Esophagus squamous epithelium (tissue), 5 donors: ENCODE measurements around the gene PINLYP. TPM values are rescaled to one million over a fixed set of nuclear protein-coding genes. Genes with fewer than 3 reads are reported as not detected.
A peak's percentile ranks its signal among the peaks of the same experiment; 100 is the strongest.

Experiments
- DNase-seq: peaks from one replicate; lab custom pipeline; 2025; lab: John Stamatoyannopoulos, UW
- H3K27ac ChIP-seq, 4 donors: fragments of 200-600 bp; sonication (generic); one replicate each; pipeline ENCODE4 v1.5.1; 2016 to 2019; ENCODE audit warnings: mild to moderate bottlenecking in 1 of 4
- H3K27me3 ChIP-seq, 4 donors: fragments of 200-600 bp; sonication (generic); 1 replicate in 3 of 4; 2 replicates in 1 of 4; pipeline versions ENCODE4 v1.5.1 to v1.6.0; 2017 to 2021; ENCODE audit warnings: antibody characterized with exemption in 1 of 4
- H3K36me3 ChIP-seq, 3 donors: fragments of 200-600 bp; sonication (generic); one replicate each; pipeline ENCODE4 v1.5.1; 2016 to 2019
- H3K4me1 ChIP-seq, 3 donors: fragments of 200-600 bp; sonication (generic); one replicate each; pipeline ENCODE4 v1.5.1; 2017 to 2019
- H3K4me3 ChIP-seq, 4 donors: fragments of 200-600 bp; sonication (generic); 1 replicate in 3 of 4; 2 replicates in 1 of 4; pipeline ENCODE4 v1.5.1; 2016 to 2019; ENCODE audit warnings: mild to moderate bottlenecking in 2 of 4, moderate library complexity in 1 of 4
- H3K9me3 ChIP-seq, 3 donors: fragments of 200-600 bp; sonication (generic); one replicate each; pipeline ENCODE4 v1.5.1; 2016 to 2019
- POLR2A ChIP-seq, 4 donors: fragments of 450-650 bp; IDR thresholded peaks; one replicate each; pipeline ENCODE4 v1.6.1; 2017; ENCODE audit warnings: antibody characterized with exemption in 4 of 4, mild to moderate bottlenecking in 4 of 4, moderate library complexity in 3 of 4
- WGBS, 2 donors: methylation state at CpG; one replicate each; pipeline ENCODE4 v1.1.5; 2018; 5-methylcytosine and 5-hydroxymethylcytosine counted together
- intact Hi-C: fragments of 100-400 bp; cut with DNase I; formaldehyde crosslinking; loops from one replicate; pipeline ENCODE4 v1.15.0; 2022
- total RNA-seq, 4 donors: library from RNA; depleted of rRNA; stranded (reverse); fragments of >200 nt; gene quantifications; one replicate each; pipeline ENCODE4 v1.1.0, GENCODE V29; 2016
- TF ChIP-seq, protein P1 (sequence below), 6 experiments: fragments of 450-650 bp in 4 of 6; fragments of 200-600 bp in 2 of 6; sonication (generic) in 2 of 6; IDR thresholded peaks; one replicate each; pipeline ENCODE4 v1.5.1; 2016 to 2019; ENCODE audit warnings: antibody characterized with exemption in 6 of 6, mild to moderate bottlenecking in 4 of 6, moderate library complexity in 4 of 6
- donor health status: DM: yes; HTN: yes; CAD: no.

PINLYP gene
- total RNA-seq, 4 donors from 2014 or later, result 1.9 to 23.3 (median 9.3) TPM

DNA sequence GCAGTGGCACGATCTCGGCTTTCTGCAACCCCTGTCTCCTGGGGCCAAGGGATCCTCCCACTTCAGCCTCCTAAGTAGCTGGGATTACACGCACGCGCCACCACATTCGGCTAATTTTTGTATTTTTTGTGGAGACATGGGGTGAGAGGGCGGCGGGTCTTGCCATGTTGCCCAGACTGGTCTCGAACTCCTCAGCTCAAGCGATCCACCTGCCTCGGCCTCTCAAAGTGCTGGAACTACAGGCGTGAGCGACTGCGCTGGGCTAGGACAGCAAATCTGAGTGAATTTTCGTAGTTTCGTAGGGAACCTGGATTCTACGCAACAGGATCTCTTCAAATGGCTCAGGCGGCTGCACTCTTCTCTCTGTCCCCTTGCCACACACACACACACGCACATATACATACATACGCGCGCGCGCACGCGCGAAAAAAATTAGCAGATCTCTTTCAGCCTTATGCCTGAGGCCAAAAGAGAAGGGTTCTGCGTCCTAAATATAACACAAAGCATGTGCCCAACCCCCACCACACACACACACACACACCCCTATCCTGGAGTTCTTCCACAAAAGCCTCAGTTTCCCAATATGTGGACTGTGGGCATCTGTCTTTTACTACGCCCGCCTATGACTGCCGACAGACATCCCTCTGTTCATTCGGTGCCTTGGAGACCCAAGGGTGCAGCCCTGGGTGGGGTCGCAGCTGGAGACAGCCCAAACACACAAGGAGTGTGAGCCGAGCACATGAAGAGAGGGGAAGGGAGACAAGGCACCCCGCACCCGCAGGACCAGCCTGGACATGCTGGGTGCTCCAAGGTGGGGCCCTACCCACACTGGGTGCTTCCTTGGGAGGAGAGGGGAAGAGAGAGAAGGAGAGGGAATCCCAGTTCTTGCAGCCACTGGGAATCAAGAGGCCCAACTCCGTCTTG, 616 bp downstream of the PINLYP start:
- intact Hi-C loops, result no loop called here

DNA sequence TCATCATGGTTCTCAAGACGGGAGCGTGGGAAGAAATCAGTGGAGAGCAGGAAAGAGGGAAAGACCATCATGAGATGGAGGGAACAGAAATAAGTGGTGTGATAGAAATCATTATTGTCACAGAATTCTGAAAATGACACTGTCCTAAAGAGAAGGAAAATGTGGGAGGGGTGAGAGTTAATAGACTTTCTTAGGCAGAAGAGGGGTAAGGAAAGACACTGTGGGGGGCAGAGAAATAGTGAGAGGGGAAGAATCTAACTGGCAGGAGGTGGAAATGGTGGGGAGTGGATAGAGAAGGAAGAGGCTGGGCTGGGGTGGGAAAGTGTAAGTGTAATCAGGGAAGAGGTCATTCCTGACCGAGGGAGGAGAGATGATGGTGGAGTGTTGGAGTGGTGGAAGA, 3.2 kb downstream of the PINLYP start:
- H3K27me3 ChIP-seq, result no peaks in the 10 kb centered on the region
- no peak overlapping the region for H3K27ac ChIP-seq
- no peak overlapping the region for H3K4me3 ChIP-seq
- intact Hi-C loops, result no loop called here
- TF ChIP-seq, protein P1, sequence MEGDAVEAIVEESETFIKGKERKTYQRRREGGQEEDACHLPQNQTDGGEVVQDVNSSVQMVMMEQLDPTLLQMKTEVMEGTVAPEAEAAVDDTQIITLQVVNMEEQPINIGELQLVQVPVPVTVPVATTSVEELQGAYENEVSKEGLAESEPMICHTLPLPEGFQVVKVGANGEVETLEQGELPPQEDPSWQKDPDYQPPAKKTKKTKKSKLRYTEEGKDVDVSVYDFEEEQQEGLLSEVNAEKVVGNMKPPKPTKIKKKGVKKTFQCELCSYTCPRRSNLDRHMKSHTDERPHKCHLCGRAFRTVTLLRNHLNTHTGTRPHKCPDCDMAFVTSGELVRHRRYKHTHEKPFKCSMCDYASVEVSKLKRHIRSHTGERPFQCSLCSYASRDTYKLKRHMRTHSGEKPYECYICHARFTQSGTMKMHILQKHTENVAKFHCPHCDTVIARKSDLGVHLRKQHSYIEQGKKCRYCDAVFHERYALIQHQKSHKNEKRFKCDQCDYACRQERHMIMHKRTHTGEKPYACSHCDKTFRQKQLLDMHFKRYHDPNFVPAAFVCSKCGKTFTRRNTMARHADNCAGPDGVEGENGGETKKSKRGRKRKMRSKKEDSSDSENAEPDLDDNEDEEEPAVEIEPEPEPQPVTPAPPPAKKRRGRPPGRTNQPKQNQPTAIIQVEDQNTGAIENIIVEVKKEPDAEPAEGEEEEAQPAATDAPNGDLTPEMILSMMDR (IDR thresholded peaks at IDR 0.05), result no peak
- TF ChIP-seq POLR2A (IDR thresholded peaks at IDR 0.05), result no peak
- H3K4me1 ChIP-seq, result peaks cover 23 to 58% (median 24%) of the 10 kb centered on the region in 3 donors
- no peaks in the 10 kb centered on the region for H3K9me3 ChIP-seq
- no peak for DNase-seq
- no peaks in the 10 kb centered on the region for H3K36me3 ChIP-seq
- 77 to 87% methylated on average over 3 of the region's 3 CpGs for WGBS, 2 donors

More for the DNA sequence above, 616 bp downstream of the PINLYP start:
- no peak for DNase-seq
- Histone ChIP-seq H3K9me3 (no peaks in the 10 kb centered on the region), H3K27me3 (no peaks in the 10 kb centered on the region), H3K4me1 (peaks cover 19 to 56% (median 24%) of the 10 kb centered on the region in 3 donors), H3K4me3 (peak overlapping the region; percentile 23 to 92 (median 78)), H3K36me3 (peaks cover 0 to 15% (median 0%) of the 10 kb centered on the region in 3 donors), H3K27ac (peak overlapping the region; percentile 85 to 97 (median 90))
- peak in 1 of 4 donors; percentile 9 for TF ChIP-seq POLR2A (IDR thresholded peaks at IDR 0.05)
- TF ChIP-seq, protein P1 (IDR thresholded peaks at IDR 0.05), result no peak
- WGBS, 2 donors, result 54 to 58% methylated on average over 14 to 32 of the region's 37 CpGs

DNA sequence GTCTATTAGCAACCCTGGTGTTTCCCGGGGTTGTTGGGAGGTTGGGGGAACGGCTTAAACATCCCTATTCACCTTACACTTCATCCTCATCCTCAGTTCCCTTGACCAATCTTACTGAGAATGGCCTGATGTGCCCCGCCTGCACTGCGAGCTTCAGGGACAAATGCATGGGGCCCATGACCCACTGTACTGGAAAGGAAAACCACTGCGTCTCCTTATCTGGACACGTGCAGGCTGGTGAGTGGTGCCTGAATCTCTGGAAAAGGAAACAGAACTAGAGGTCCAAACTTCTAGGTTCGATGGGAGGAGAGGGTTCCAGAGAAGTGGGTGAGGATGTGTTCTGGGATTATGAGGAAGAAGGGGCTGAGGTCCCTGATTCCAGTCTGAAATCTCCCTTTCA, 5.9 kb downstream of the PINLYP start:
- H3K36me3 ChIP-seq, result peaks cover 0 to 14% (median 0%) of the 10 kb centered on the region in 3 donors
- no peak for DNase-seq
- 56 to 70% methylated on average over 5 of the region's 7 CpGs for WGBS, 2 donors
- intact Hi-C loops, result no loop called here
- H3K4me1 ChIP-seq, result peaks cover 7 to 34% (median 11%) of the 10 kb centered on the region in 3 donors
- no peaks in the 10 kb centered on the region for H3K27me3 ChIP-seq
- H3K4me3 ChIP-seq, result peak overlapping the region in 3 of 4 donors; percentile 49 to 64 (median 53)
- H3K27ac ChIP-seq, result peak overlapping the region; percentile 28 to 80 (median 76)
- no peaks in the 10 kb centered on the region for H3K9me3 ChIP-seq
- no peak for TF ChIP-seq POLR2A (IDR thresholded peaks at IDR 0.05)
- TF ChIP-seq, protein P1 (IDR thresholded peaks at IDR 0.05), result no peak

DNA sequence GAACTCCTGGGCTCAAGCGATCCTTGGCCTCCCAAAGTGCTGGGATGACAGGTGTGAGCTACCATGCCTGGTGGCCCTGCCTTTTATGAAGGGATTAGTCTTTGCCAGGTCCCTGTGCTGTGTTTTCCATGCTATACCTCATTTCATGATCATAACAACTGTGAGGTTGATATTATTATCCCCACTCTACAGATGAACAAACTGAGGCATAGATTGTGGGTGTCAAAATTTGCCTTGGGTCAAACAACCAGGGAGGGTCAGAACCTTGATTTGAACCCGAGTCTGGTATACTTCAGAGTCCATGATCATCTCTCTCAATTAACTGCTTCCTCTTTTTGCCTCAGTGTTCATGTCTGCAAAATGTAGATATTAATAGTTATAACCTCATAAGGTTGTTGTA, 6.9 kb downstream of the PINLYP start:
- peaks cover 5 to 28% (median 10%) of the 10 kb centered on the region in 3 donors for H3K4me1 ChIP-seq
- no peak overlapping the region for H3K27ac ChIP-seq
- TF ChIP-seq POLR2A (IDR thresholded peaks at IDR 0.05), result no peak
- TF ChIP-seq, protein P1 (IDR thresholded peaks at IDR 0.05), result no peak
- intact Hi-C loops, result no loop called here
- whole genome bisulfite sequencing, 2 donors, result 85 to 86% methylated on average over 2 of the region's 2 CpGs
- H3K9me3 ChIP-seq, result no peaks in the 10 kb centered on the region
- H3K36me3 ChIP-seq, result peaks cover 0 to 21% (median 4%) of the 10 kb centered on the region in 3 donors
- H3K27me3 ChIP-seq, result no peaks in the 10 kb centered on the region
- no peak for DNase-seq
- no peak overlapping the region for H3K4me3 ChIP-seq

DNA sequence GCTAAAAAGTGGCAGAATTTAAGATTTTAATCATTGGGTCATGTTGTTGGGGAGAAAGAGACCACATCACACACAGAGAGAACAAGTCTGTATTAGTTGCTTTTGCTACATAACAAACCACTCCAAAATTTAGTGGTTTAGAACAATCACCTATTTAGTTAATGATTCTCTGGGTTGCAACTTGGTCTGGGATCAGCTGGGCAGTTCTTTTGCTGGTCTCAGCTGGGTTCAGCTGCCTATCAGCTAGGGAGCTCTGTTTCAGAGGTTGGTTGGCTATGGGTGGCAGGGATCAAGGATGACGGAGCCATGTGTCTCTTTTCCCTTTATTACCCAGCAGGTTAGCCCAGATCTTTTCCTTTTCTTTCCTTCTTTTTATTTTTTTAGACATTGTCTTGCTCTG, 8.9 kb downstream of the PINLYP start:
- Histone ChIP-seq H3K4me1 (peaks cover 5 to 26% (median 10%) of the 10 kb centered on the region in 3 donors), H3K9me3 (no peaks in the 10 kb centered on the region), H3K27me3 (no peaks in the 10 kb centered on the region), H3K27ac (peak overlapping the region in 2 of 4 donors; percentile 3 to 7), H3K4me3 (no peak overlapping the region), H3K36me3 (peaks cover 0 to 29% (median 4%) of the 10 kb centered on the region in 3 donors)
- intact Hi-C loops, result no loop called here
- no peak for DNase-seq
- 92 to 100% methylated on average over 1 of the region's 1 CpG for WGBS, 2 donors
- no peak for TF ChIP-seq POLR2A (IDR thresholded peaks at IDR 0.05)
- TF ChIP-seq, protein P1 (IDR thresholded peaks at IDR 0.05), result no peak
